Activated T-cell treated with anti-CD3 and anti-CD28 coated beads, Interleukin-2, amount 50 U/mL, for 24 hours (primary cell): ENCODE results near the gene HDAC9.
"Not testable (repeated sequence)": the region's sequence is repeated elsewhere in the genome, so short reads cannot be mapped to it uniquely, and the experiment has no call there.

Source experiments
- DNase-seq: peaks from one replicate; pipeline ENCODE4 v3.0.0-alpha.2; 2020
- H3K27ac Mint-ChIP-seq: 2 replicates; pipeline ENCODE4 v1.8.0; 2020; ENCODE audit warnings: mild to moderate bottlenecking, mixed read lengths
- H3K27me3 Mint-ChIP-seq: 2 replicates; pipeline ENCODE4 v1.8.0; 2020; ENCODE audit warnings: mixed read lengths
- H3K36me3 Mint-ChIP-seq: 2 replicates; pipeline ENCODE4 v1.8.0; 2020; ENCODE audit warnings: low read depth, mixed read lengths
- H3K4me1 Mint-ChIP-seq: 2 replicates; pipeline ENCODE4 v1.8.0; 2020; ENCODE audit warnings: low read depth, mixed read lengths
- H3K4me3 Mint-ChIP-seq: 2 replicates; pipeline ENCODE4 v1.8.0; 2020; ENCODE audit warnings: mild to moderate bottlenecking, moderate library complexity, mixed read lengths
- H3K9me3 Mint-ChIP-seq: 2 replicates; pipeline ENCODE4 v1.8.0; 2020; ENCODE audit warnings: mixed read lengths

The HDAC9 gene

GRCh38 chr7:18916826-18917225 is 421.3 kb downstream of the HDAC9 start:
- H3K27me3 Mint-ChIP-seq = no peaks in the 10 kb centered on the region
- H3K27ac Mint-ChIP-seq = no peak overlapping the region
- no peak overlapping the region for H3K4me3 Mint-ChIP-seq
- DNase-seq = no peak
- peaks cover 4% of the 10 kb centered on the region for H3K9me3 Mint-ChIP-seq
- H3K4me1 Mint-ChIP-seq = no peaks in the 10 kb centered on the region
- no peaks in the 10 kb centered on the region for H3K36me3 Mint-ChIP-seq

GRCh38 chr7:18927134-18927533 is 431.6 kb downstream of the HDAC9 start:
- DNase-seq = no peak
- Mint-ChIP-seq H3K4me3 (no peak overlapping the region), H3K27me3 (no peaks in the 10 kb centered on the region), H3K4me1 (no peaks in the 10 kb centered on the region), H3K36me3 (no peaks in the 10 kb centered on the region), H3K9me3 (no peaks in the 10 kb centered on the region), H3K27ac (no peak overlapping the region)

- no peaks in the 10 kb centered on the region for H3K4me1 Mint-ChIP-seq
- no peak overlapping the region for H3K4me3 Mint-ChIP-seq
- H3K9me3 Mint-ChIP-seq = peaks cover 4% of the 10 kb centered on the region
- no peak for DNase-seq
- no peaks in the 10 kb centered on the region for H3K36me3 Mint-ChIP-seq
- H3K27ac Mint-ChIP-seq = no peak overlapping the region
- no peaks in the 10 kb centered on the region for H3K27me3 Mint-ChIP-seq
These were observed 440.7 kb downstream of the HDAC9 start for GRCh38 chr7:18936265-18936664.

- DNase-seq = no peak
- H3K36me3 Mint-ChIP-seq = no peaks in the 10 kb centered on the region
- H3K27me3 Mint-ChIP-seq = no peaks in the 10 kb centered on the region
- no peaks in the 10 kb centered on the region for H3K4me1 Mint-ChIP-seq
- H3K9me3 Mint-ChIP-seq = peaks cover 2% of the 10 kb centered on the region
- H3K4me3 Mint-ChIP-seq = no peak overlapping the region
- no peak overlapping the region for H3K27ac Mint-ChIP-seq
These were observed 444.4 kb downstream of the HDAC9 start for GRCh38 chr7:18939771-18940592.

- Mint-ChIP-seq H3K4me1 (no peaks in the 10 kb centered on the region), H3K27me3 (no peaks in the 10 kb centered on the region), H3K4me3 (no peak overlapping the region), H3K27ac (no peak overlapping the region), H3K9me3 (peaks cover 2% of the 10 kb centered on the region), H3K36me3 (no peaks in the 10 kb centered on the region)
- DNase-seq = no peak
These were observed 445.1 kb downstream of the HDAC9 start for GRCh38 chr7:18940593-18941134.

- Mint-ChIP-seq H3K4me1 (no peaks in the 10 kb centered on the region), H3K27ac (no peak overlapping the region), H3K9me3 (peaks cover 2% of the 10 kb centered on the region), H3K36me3 (no peaks in the 10 kb centered on the region), H3K4me3 (no peak overlapping the region), H3K27me3 (no peaks in the 10 kb centered on the region)
- DNase-seq = no peak
These were observed 445.7 kb downstream of the HDAC9 start for GRCh38 chr7:18941207-18941606.

- Mint-ChIP-seq H3K4me1 (no peaks in the 10 kb centered on the region), H3K9me3 (peaks cover 4% of the 10 kb centered on the region), H3K4me3 (no peak overlapping the region), H3K27ac (no peak overlapping the region), H3K36me3 (no peaks in the 10 kb centered on the region), H3K27me3 (no peaks in the 10 kb centered on the region)
- DNase-seq = no peak
These were observed 453.0 kb downstream of the HDAC9 start for GRCh38 chr7:18948521-18948920.

- Mint-ChIP-seq H3K4me3 (no peak overlapping the region), H3K27ac (no peak overlapping the region), H3K9me3 (peaks cover 4% of the 10 kb centered on the region), H3K27me3 (no peaks in the 10 kb centered on the region), H3K4me1 (no peaks in the 10 kb centered on the region), H3K36me3 (no peaks in the 10 kb centered on the region)
- no peak for DNase-seq
These were observed 457.3 kb downstream of the HDAC9 start for GRCh38 chr7:18952846-18953245.

GRCh38 chr7:18958627-18959026 is 463.1 kb downstream of the HDAC9 start:
- H3K9me3 Mint-ChIP-seq = no peaks in the 10 kb centered on the region
- no peak for DNase-seq
- no peaks in the 10 kb centered on the region for H3K27me3 Mint-ChIP-seq
- H3K27ac Mint-ChIP-seq = no peak overlapping the region
- no peak overlapping the region for H3K4me3 Mint-ChIP-seq
- H3K36me3 Mint-ChIP-seq = no peaks in the 10 kb centered on the region
- H3K4me1 Mint-ChIP-seq = no peaks in the 10 kb centered on the region

GRCh38 chr7:18960725-18961124 is 465.2 kb downstream of the HDAC9 start:
- Mint-ChIP-seq H3K4me3 (no peak overlapping the region), H3K4me1 (no peaks in the 10 kb centered on the region), H3K9me3 (peaks cover 3% of the 10 kb centered on the region), H3K27me3 (no peaks in the 10 kb centered on the region), H3K36me3 (no peaks in the 10 kb centered on the region), H3K27ac (no peak overlapping the region)
- no peak for DNase-seq

- Mint-ChIP-seq H3K4me3 (no peak overlapping the region), H3K4me1 (no peaks in the 10 kb centered on the region), H3K9me3 (peaks cover 3% of the 10 kb centered on the region), H3K36me3 (no peaks in the 10 kb centered on the region), H3K27ac (no peak overlapping the region), H3K27me3 (no peaks in the 10 kb centered on the region)
- DNase-seq = no peak
These were observed 466.5 kb downstream of the HDAC9 start for GRCh38 chr7:18962031-18962430.

- Mint-ChIP-seq H3K27me3 (no peaks in the 10 kb centered on the region), H3K36me3 (no peaks in the 10 kb centered on the region), H3K4me1 (no peaks in the 10 kb centered on the region), H3K27ac (no peak overlapping the region), H3K4me3 (no peak overlapping the region), H3K9me3 (peaks cover 11% of the 10 kb centered on the region)
- no peak for DNase-seq
These were observed 470.1 kb downstream of the HDAC9 start for GRCh38 chr7:18965657-18966056.

GRCh38 chr7:18967755-18968154 is 472.2 kb downstream of the HDAC9 start:
- H3K9me3 Mint-ChIP-seq = peaks cover 13% of the 10 kb centered on the region
- not testable (repeated sequence) for H3K27ac Mint-ChIP-seq, H3K4me3 Mint-ChIP-seq, H3K36me3 Mint-ChIP-seq, H3K4me1 Mint-ChIP-seq, DNase-seq, H3K27me3 Mint-ChIP-seq

- no peaks in the 10 kb centered on the region for H3K36me3 Mint-ChIP-seq
- no peak overlapping the region for H3K27ac Mint-ChIP-seq
- DNase-seq = no peak
- H3K9me3 Mint-ChIP-seq = peaks cover 11% of the 10 kb centered on the region
- no peaks in the 10 kb centered on the region for H3K4me1 Mint-ChIP-seq
- no peak overlapping the region for H3K4me3 Mint-ChIP-seq
- H3K27me3 Mint-ChIP-seq = no peaks in the 10 kb centered on the region
These were observed 476.3 kb downstream of the HDAC9 start for GRCh38 chr7:18971839-18972238.

GRCh38 chr7:18974803-18975202 is 479.3 kb downstream of the HDAC9 start:
- peaks cover 3% of the 10 kb centered on the region for H3K9me3 Mint-ChIP-seq
- H3K4me1 Mint-ChIP-seq = no peaks in the 10 kb centered on the region
- H3K27ac Mint-ChIP-seq = no peak overlapping the region
- no peaks in the 10 kb centered on the region for H3K27me3 Mint-ChIP-seq
- H3K36me3 Mint-ChIP-seq = no peaks in the 10 kb centered on the region
- no peak overlapping the region for H3K4me3 Mint-ChIP-seq
- no peak for DNase-seq
